DMS 273 (cell line): ENCODE data around the gene SNX8.
"Not testable (repeated sequence)": the region's sequence is repeated elsewhere in the genome, so short reads cannot be mapped to it uniquely, and the experiment has no call there.

ENCODE experiments used
- DNase-seq: peaks from one replicate; lab custom pipeline; 2025; ENCODE audit not compliant: unreplicated experiment; lab: John Stamatoyannopoulos, UW

The SNX8 gene

GRCh38 chr7:2314209-2314955 is at the start of gene SNX8:
Gene SNX8 (minus strand): TSS chr7:2314441. CDS start chr7:2314421, 20 bp downstream.
- DNase-seq = peak; percentile 99

- DNase-seq = no peak
Observed at GRCh38 chr7:2362385-2363088, 48.3 kb upstream of the SNX8 start.

DNA sequence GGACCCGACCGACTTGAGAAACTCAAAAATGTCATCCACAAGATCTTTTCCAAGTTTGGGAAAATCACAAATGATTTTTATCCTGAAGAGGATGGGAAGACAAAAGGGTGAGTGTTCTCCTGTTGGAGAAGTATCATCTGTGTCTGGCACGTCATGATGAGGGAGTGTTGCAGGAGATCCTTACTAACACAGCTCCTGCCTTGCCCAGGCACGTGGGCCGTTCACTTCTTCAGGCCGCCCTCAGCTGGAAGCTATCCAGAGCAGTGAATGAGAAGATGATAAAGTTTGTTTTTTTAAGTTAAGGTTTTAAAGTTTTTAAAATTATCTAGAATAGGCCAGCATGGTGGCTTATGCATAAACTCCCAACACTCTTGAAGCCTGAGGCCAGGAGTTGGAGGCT is 46.6 kb upstream of the SNX8 start:
- DNase-seq = no peak

GRCh38 chr7:2359610-2360009 is 45.4 kb upstream of the SNX8 start:
- no peak for DNase-seq

- peak; percentile 54 for DNase-seq
Observed at GRCh38 chr7:2358968-2359527, 44.8 kb upstream of the SNX8 start.

- DNase-seq = no peak
Observed at GRCh38 chr7:2357571-2357970, 43.3 kb upstream of the SNX8 start.

GRCh38 chr7:2357165-2357564 is 42.9 kb upstream of the SNX8 start:
- no peak for DNase-seq

GRCh38 chr7:2355705-2356008 is 41.4 kb upstream of the SNX8 start:
- DNase-seq = no peak

DNA sequence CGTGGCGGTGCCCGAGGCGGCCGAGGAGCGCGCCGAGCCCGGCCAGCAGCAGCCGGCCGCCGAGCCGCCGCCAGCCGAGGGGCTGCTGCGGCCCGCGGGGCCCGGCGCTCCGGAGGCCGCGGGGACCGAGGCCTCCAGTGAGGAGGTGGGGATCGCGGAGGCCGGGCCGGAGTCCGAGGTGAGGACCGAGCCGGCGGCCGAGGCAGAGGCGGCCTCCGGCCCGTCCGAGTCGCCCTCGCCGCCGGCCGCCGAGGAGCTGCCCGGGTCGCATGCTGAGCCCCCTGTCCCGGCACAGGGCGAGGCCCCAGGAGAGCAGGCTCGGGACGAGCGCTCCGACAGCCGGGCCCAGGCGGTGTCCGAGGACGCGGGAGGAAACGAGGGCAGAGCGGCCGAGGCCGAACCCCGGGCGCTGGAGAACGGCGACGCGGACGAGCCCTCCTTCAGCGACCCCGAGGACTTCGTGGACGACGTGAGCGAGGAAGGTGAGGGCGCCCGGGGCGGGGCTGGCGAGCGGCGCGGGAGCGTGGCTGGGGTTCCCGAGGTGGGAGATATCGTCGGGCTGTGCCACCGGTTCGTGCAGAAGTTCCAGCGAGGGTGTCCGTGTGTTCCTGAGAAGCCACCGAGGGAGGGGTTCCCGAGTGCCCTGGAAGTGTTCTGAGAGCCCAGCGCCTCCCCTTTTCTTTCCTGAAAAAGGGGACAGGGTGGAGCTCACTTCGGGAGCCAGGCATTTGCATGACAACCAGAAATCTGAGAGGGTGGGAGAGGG is 40.9 kb upstream of the SNX8 start:
- peak; percentile 66 for DNase-seq

DNA sequence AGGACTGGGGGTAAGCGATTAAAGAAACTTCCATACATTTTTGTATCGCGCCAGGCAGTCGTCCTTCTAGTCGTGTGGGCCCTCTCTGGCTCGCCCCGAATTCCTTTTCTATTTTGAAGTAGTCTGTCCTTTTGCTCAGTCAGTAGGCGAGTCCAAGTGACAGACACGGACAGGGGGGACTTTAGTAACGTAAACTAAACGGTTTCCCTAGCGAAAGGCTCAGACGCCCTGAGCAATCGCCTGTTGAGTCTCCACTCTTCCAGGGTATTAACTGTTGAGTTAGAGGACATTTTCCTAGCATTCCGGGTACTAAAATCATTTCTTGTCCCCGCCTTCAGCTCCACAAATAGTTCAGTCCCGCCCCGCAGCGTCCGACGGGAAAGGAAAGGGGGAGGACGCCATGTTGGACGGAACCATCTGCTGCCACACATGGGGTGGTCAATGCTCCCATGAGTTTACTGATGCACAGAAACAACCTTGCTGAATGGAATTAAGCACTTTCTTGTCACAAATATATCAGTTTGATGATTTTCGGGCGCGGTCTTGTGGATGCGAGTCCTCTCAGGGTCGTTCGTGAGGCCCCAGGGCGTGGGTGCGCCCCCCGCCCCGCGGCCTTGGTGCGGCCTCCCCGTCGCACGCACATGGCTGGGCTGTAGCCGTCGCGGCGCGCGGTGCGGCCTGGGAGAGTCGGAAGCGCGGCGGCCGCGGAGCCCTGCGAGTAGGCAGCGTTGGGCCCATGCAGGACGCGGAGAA is 40.1 kb upstream of the SNX8 start, which contains the start of gene EIF3B:
Gene EIF3B (plus strand): TSS at position 642 of the 753 bp plus-strand sequence. CDS start 95 bp downstream, at position 737.
- DNase-seq = peak; percentile 98

DNA sequence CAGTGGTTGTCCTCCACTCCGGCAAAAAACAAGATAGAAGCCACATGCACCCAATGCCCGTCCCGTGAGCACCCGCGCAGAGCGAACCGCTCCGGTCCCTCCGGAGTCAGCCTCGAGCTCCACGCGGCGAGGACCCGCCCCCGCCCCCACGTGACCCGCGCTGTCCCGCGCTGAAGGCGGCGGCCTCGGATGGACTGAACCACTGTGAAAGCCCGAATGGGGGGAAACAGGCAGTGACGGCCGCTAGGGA is 39.6 kb upstream of the SNX8 start:
- peak; percentile 97 for DNase-seq

DNA sequence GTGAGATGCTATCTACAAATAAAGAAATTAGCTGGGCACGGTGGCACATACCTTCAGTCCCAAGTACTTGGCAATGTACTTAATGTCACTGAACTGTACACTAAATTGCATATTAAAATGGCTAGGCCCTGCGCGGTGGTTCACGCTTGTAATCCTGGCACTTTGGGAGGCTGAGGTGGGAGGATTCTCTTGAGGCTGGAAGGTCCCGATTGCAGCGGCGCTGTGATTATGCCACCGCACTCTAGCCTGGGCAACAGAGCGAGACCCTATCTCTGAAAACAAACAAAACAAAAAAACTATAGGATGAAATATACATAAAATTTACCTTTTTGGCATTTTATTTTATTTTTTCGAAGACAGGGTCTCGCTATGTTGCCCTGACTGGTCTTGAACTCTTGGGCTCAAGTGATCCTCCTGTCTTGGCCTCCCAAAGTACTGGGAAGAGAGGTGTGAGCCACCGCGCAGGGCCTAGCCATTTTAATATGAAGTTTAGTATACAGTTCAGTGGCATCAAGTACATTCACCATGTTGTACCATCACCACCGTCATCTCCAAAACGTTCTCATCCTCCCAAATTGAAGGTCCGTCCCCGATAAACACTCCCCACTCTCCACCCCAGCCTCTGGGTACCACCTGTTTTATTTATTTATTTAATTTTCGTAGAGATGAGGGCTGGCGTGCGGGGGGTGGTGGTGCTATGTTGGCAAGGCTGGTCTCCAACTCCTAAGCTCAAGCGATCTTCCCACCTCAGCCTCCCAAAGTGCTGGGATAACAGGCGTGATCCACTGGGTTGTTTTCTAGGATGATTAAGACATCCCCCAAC is 39.1 kb upstream of the SNX8 start:
- no peak for DNase-seq

DNA sequence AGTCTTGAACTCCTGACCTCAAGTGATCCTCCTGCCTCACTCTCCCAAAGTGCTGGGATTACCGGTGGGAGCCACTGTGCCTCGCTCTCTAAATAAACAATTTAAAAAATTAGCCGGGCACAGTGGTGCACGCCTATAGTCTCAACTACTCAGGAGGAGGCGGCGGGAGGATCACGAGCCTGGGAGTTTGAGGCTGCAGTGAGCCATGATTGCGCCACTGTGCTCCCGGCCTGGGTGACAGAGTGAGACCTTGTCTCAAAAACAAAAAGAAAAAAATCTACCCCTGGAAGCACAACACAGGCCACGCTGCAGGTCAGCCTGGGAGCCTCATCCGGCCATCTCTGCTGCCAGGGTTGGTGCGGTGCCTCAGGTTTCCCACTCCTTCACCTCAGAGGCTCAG is 36.6 kb upstream of the SNX8 start:
- no peak for DNase-seq

DNA sequence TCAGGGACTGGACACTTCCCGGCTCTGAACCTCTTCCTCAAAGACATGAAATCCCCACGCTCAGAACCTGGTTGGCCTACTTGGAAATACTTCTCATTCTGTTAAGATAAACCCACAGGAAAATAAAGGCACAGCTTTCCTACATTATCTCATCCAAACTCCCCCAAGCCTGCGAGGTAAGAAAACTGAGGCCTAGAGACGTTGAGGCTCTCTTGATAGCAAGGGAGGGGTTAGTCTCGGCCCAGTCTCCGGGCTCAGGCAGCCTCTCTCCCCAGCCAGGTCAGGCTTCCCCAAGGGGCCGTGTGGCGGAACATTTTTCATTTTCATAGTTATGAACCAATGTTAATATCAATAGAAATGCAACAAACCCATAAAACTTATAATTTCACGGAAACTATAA is 35.8 kb upstream of the SNX8 start:
- no peak for DNase-seq

DNA sequence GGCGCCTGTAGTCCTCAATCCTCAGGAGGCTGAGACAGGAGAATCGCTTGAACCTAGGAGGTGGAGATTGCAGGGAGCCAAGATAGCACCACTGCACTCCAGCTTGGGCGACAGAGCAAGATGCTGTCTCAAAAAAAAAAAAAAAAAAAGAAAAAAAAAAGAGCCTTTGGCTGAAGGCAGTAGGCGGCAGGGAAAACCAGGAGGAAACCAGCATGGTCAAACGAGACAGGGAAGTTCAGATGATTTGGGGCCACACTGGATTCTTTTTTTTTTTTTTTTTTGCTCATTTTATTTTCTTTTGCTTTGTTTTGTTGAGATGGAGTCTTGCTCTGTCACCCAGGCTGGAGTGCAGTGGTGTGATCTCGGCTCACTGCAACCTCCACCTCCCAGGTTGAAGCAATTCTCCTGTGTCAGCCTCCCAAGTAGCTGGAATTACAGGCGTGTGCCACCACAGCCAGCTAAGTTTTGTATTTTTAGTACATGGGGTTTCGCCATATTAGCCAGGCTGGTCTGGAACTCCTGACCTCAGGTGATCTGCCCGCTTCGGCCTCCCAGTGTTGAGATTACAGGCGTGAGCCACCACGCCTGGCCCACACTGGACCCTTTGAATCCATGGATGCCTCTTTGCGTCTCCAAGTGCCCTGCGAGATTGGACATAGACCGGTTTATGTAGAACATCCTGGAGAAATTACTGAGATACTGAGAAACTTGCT is 33.3 kb upstream of the SNX8 start:
- DNase-seq = not testable (repeated sequence)

DNA sequence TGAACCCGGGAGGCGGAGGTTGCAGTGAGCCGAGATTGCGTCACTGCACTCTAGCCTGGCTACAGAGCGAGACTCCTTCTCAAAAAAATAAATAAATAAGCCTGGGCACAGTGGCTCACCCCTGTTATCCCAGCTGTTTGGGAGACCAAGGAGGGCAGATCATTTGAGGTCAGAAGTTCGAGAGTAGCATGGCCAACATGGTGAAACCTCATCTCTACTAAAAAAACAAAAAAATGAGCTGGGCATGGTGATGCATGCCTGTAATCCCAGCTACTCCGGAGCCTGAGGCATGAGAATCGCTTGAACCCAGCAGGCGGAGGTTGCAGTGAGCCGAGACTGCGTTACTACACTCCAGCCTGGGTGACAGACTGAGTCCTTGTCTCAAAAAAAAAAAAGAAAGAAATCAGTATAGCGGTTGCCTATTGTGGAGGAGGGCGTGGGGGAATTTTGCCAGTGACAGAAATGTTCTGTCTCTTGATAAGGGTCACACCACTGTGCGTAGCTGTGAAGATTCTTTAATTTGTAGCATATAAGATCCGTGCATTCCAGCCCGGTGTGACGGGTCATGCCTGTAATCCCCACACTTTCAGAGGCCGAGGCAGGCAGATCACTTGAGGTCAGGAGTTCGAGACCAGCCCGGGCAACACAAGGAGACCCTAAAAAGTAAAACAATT is 22.5 kb upstream of the SNX8 start:
- DNase-seq = no peak

- DNase-seq = not testable (repeated sequence)
Observed at GRCh38 chr7:2332606-2333231, 18.5 kb upstream of the SNX8 start.

DNA sequence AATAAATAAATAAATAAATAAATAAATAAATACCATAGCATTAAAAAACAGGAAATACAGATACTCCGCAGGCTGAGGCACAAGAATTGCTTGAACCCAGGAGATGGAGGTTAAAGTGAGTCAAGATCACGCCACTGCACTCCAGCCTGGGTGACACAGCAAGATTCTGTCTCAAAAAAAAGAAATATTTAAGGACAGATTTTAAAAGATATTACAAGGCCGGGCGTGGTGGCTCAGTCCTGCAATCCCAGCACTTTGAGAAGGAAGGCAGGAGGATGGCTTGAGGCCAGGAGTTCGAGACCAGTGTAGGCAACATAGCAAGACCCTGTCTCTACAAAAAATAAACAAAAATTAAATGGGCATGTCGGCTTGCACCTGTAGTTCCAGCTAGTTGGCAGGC is 17.5 kb upstream of the SNX8 start:
- no peak for DNase-seq

DNA sequence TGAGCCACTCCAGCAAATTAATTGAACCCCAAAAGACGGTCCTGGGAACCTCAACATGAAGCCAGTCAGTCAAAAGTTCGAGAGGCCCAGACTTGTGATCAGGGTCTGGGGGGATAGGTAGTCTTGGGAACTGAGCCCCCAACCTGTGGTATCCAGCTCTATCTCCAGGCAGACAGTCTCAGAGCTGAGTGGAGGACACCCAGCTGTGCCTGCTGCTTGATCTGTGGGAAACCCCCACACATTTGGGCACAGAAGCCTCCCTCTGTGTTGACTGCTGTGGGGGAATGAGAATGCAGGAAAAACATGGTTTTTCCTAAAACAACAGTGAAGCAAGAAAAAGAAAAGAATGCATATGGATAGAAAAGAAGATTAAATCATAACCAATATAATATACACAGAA is 16.3 kb upstream of the SNX8 start:
- DNase-seq = no peak
